HG03469 (cell line): ENCODE data around the gene SLC44A1.

ENCODE experiments used
- ATAC-seq: cut with Tn5 transposase; IDR thresholded peaks from one replicate; pipeline ENCODE4 v1.9.1; 2021; ENCODE audit warnings: mild to moderate bottlenecking, moderate library complexity, moderate number of reproducible peaks; ENCODE audit not compliant: unreplicated experiment

Gene SLC44A1

DNA sequence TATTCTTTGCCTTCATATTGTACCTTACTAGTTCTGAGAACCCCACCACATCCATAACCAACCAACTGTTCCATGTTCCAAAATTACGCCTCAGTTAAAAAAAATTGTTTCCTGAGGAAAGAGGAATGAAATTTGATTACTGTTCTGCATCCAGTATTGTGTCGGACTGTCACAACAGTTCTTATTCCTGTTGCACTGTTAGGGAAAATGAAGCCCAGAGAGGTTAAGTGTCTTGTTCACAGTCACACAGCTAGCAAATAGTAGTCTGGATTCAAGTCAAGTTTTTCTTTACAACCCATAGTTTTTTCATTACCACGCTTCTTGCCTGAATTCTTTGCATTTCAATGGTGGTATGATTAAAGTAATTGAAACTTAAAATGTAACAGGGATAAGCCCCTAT, 207.7 kb downstream of the SLC44A1 start:
- no peak for ATAC-seq

- ATAC-seq, result no peak
Measured at GRCh38 chr9:105455836-105456475, 211.5 kb downstream of the SLC44A1 start.

- no peak for ATAC-seq
Measured at GRCh38 chr9:105457560-105458294, 213.3 kb downstream of the SLC44A1 start.

DNA sequence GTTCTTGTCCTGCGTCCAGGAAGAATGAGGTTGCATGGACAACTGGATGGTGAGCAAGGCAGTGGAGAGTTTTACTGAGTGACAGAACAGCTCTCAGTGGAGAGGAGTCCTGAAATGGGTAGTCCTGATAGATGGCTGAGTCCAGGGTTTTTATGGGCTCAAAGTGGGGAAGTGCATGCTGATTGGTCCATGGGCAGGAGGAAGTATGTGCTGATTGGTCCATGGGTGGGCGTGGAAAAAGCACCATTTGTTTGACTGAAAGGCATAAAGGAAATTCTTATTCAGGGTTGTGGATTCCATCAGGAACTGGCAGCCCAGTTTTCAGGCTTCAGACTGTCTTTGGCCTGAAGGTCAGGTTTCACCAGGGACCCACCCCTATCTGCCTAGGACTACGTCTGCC, 214.0 kb downstream of the SLC44A1 start:
- no peak for ATAC-seq

- no peak for ATAC-seq
Measured at GRCh38 chr9:105459336-105459735, 214.9 kb downstream of the SLC44A1 start.

DNA sequence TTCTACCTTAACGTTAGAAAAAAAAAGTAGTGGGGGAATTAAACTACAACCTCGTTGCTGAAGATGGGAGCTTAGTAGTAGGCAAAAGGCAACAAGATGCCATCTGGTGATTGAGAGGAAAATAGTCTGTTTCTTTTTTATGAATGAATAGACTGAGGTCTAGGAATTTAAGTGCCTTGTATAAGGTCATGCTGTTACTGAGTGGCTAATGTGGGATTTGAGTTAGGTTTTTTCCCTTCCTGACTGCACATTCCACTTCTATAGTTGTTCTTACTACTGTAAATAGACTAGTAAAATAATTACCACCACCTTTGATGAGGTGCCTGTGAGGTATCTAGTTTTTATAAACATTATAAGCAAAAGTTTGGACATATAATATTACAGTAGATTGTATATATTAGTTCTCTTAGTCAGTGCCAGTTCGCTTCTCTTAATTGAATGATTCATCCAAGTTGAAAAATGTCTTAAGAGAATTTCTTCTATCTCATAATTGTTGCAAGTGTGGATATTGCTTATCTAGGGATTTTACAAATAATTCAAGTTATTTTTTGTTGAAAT, 222.5 kb downstream of the SLC44A1 start:
- no peak for ATAC-seq

DNA sequence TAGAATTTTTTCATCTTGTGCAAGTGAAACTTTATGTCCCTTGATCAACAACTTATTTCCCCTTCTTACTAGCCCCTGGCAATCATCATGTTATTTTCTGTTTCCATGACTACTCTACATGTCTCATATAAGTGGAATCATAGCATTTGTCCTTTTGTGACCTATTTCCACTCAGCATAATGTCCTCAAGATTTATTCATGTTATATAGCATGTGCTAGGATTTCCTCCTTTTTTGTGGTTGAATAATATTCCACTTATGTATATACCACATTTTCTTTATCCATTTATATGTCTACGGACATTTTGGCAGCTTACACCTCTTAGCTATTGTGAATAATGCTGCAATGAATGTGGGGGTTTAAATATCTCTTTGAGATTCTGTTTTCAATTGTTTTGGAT, 224.4 kb downstream of the SLC44A1 start:
- no peak for ATAC-seq

DNA sequence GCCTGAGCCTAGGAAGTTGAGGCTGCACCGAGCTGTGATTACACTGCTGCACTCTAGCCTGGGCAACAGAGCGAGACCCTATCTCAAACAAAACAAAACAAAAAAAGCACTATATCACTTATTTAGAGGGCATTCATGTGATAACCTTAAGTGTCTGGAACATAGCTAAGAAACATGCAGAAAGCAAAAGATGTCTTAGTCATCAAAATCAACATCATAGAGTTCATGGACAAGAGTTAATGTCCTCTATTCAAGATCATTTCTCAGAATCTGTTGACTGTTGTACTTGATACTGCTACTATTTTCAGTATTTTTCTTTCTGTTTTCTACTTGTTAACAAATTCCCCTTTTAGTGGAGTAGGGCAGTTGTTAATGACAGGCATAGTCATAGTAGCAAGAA, 228.8 kb downstream of the SLC44A1 start:
- ATAC-seq, result no peak

DNA sequence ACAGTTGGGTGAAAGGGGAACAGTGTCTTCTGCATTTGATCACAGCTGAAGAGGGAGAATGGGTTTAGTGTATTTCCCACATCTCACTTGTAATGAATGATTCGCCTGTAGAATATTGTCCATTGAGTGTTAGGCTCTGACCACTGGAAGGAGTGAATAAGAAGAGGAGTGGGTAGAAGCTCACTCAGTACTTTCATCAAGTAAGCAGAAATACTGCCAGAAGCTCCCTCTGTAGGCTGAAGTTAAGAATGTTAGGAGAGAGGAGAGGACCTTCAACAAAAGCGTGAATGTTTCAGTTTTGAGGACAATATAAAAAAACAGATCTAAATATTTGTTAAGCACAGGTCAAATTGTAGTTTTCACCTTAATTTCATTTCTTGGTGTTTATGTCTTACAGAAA, 230.9 kb downstream of the SLC44A1 start:
- no peak for ATAC-seq

DNA sequence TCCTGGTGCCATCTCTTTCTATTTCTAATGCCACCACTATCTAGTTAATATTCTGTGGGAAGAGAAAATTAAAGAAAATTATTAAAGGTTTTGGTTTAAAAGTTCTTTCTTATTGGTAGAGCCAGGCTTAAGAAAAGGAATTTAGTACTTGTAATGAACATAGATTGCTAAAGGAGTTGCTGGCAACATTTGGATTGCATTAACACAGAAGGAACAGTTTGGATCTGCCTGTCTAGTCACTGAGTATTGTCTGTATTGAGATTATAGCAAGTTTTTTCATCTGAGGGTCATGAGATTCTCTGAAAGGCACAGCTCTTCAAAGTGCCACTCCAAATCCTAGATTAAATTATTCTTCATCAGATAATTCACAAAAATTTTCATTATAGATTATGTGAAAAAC, 235.4 kb downstream of the SLC44A1 start:
- no peak for ATAC-seq

- peak; percentile 76 for ATAC-seq
Measured at GRCh38 chr9:105483618-105484017, 239.2 kb downstream of the SLC44A1 start.

DNA sequence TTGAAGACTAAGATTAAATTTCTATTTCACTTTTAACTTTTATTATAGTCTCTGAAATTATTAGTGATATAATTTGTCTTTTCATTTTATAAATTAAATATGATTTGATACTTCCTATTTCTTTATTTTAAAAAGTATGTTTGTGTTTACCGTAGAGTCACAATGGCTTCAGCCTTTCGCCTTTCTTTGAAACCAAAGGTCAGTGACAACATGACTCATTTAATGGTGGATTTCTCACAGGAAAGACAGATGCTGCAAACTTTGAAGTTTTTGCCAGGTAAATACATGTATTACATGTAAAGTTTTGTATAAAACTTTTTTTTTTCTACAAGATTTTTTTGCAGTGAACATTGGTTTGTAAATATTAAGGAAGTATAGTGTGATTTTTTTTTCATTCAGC, 239.8 kb downstream of the SLC44A1 start:
- no peak for ATAC-seq

GRCh38 chr9:105485131-105485530, 240.7 kb downstream of the SLC44A1 start:
- no peak for ATAC-seq
